GM12878 (cell line): ENCODE results near the gene TSHZ3. TPM values are rescaled to one million over a fixed set of nuclear protein-coding genes. Genes with fewer than 3 reads are reported as not detected.

ENCODE experiments used
- ATAC-seq: fragments of 200-7000 bp; cut with Tn5 transposase; 3 replicates; pipeline ENCODE4 v1.9.1; 2020; ENCODE audit warnings: mild to moderate bottlenecking, moderate library complexity
- BruUV-seq: library from RNA; stranded (reverse); fragments of 400-500 nt; replicated peaks from 2 replicates; lab custom pipeline; 2021; lab: Mats Ljungman, UMichigan
- CTCF ChIA-PET: fragments of 300-600 bp; sonication (Branson Sonifier 250); formaldehyde crosslinking; extraction: SDS; loops from one replicate; lab custom pipeline; 2021; ENCODE audit warnings: inconsistent platforms; lab: Yijun Ruan, JAX
- POLR2A ChIA-PET: fragments of 350-600 bp; formaldehyde crosslinking; extraction: SDS; loops from one replicate; lab custom pipeline; 2021; ENCODE audit warnings: inconsistent platforms; lab: Charles Lee
- RAD21 ChIA-PET: fragments of 300-600 bp; sonication (Branson Sonifier 250); formaldehyde crosslinking; loops from one replicate; lab custom pipeline; 2023; ENCODE audit warnings: antibody characterized with exemption; ENCODE audit not compliant: unreplicated experiment; lab: Charles Lee
- SMC1A ChIA-PET: fragments of 300-600 bp; sonication (Branson Sonifier 250); formaldehyde crosslinking; loops from one replicate; lab custom pipeline; 2023; ENCODE audit not compliant: unreplicated experiment, uncharacterized antibody; lab: Charles Lee
- DNase-seq: peaks from one replicate; pipeline ENCODE4 v3.0.0-alpha.2; 2011; ENCODE audit warnings: low read depth, low spot score
- FAIRE-seq: peaks from 3 replicates; lab custom pipeline; 2011; peaks lifted over from hg19 to GRCh38; lab: Jason Lieb, UNC
- H2AFZ ChIP-seq: 2 replicates; pipeline ENCODE4 v1.6.0; 2011; ENCODE audit warnings: low read depth, low read length, control low read depth; ENCODE audit not compliant: control insufficient read depth
- H3K27ac ChIP-seq: 2 replicates; pipeline ENCODE4 v1.5.1; 2011; ENCODE audit warnings: control low read depth; ENCODE audit not compliant: control insufficient read depth, insufficient read depth
- H3K27me3 ChIP-seq, 2 experiments: replicated peaks in 1 of 2; 2 replicates each; pipeline versions ENCODE4 v1.6.0 to v1.6.1; 2011; ENCODE audit warnings: low read length in 1 of 2; ENCODE audit not compliant: control insufficient read depth in 2 of 2, insufficient read depth in 2 of 2
- H3K36me3 ChIP-seq, 2 experiments: 2 replicates each; pipeline ENCODE4 v1.5.1; 2011; ENCODE audit warnings: low read length in 1 of 2; ENCODE audit not compliant: control insufficient read depth in 2 of 2, insufficient read depth in 2 of 2
- H3K4me1 ChIP-seq: 2 replicates; pipeline ENCODE4 v1.6.1; 2011; ENCODE audit warnings: mild to moderate bottlenecking, low read length, moderate library complexity, mixed read lengths; ENCODE audit not compliant: control insufficient read depth, insufficient read depth
- H3K4me2 ChIP-seq: 2 replicates; pipeline ENCODE4 v1.6.0; 2011; ENCODE audit warnings: control low read depth; ENCODE audit not compliant: control insufficient read depth, insufficient read depth
- H3K4me3 ChIP-seq: fragments of 200-600 bp; sonication (generic); 2 replicates; pipeline ENCODE4 v1.5.1; 2016
- H3K79me2 ChIP-seq: 2 replicates; pipeline ENCODE4 v1.6.0; 2011; ENCODE audit warnings: low read length; ENCODE audit not compliant: control insufficient read depth, insufficient read depth
- H3K9ac ChIP-seq: 2 replicates; pipeline ENCODE4 v1.8.0; 2011; ENCODE audit warnings: low read length, control low read depth, mixed read lengths; ENCODE audit not compliant: control insufficient read depth, insufficient read depth
- H3K9me3 ChIP-seq: replicated peaks from 3 replicates; pipeline ENCODE4 v1.5.1; 2011; ENCODE audit warnings: mild to moderate bottlenecking, low read length; ENCODE audit not compliant: control insufficient read depth, insufficient read depth
- H4K20me1 ChIP-seq: 2 replicates; pipeline ENCODE4 v1.6.0; 2011; ENCODE audit not compliant: control insufficient read depth, insufficient read depth
- ATF7 ChIP-seq: fragments of 450-650 bp; IDR thresholded peaks from 2 replicates; pipeline ENCODE4 v1.6.1; 2016; ENCODE audit warnings: low read depth, mild to moderate bottlenecking
- EZH2 ChIP-seq: IDR thresholded peaks from 2 replicates; pipeline ENCODE4 v1.6.1; 2012; ENCODE audit warnings: low read depth, mild to moderate bottlenecking, control low read depth, inconsistent platforms, low read length, borderline replicate concordance; ENCODE audit not compliant: control insufficient read depth
- MTA2 ChIP-seq: fragments of 450-650 bp; IDR thresholded peaks from 2 replicates; pipeline ENCODE4 v1.6.1; 2016; ENCODE audit warnings: low read depth, mild to moderate bottlenecking, moderate library complexity
- RAD21 ChIP-seq: IDR thresholded peaks from 2 replicates; pipeline ENCODE4 v1.6.1; 2011; ENCODE audit warnings: mild to moderate bottlenecking, low read depth, low read length, moderate library complexity; ENCODE audit not compliant: insufficient read depth
- RB1 ChIP-seq: fragments of 450-650 bp; formaldehyde crosslinking; IDR thresholded peaks from 2 replicates; pipeline ENCODE4 v1.6.1; 2017; ENCODE audit warnings: mild to moderate bottlenecking, borderline replicate concordance
- SUPT20H ChIP-seq: IDR thresholded peaks from 2 replicates; pipeline ENCODE4 v1.6.1; 2011; ENCODE audit warnings: low read depth, mild to moderate bottlenecking, low read length, moderate library complexity, borderline replicate concordance; ENCODE audit not compliant: control insufficient read depth
- SUZ12 ChIP-seq: fragments of 200-600 bp; sonication (generic); IDR thresholded peaks from one replicate; pipeline ENCODE4 v1.6.1; 2018; ENCODE audit warnings: antibody characterized with exemption, mild to moderate bottlenecking; ENCODE audit not compliant: unreplicated experiment
- TAF1 ChIP-seq: IDR thresholded peaks from 2 replicates; pipeline ENCODE4 v1.6.1; 2011; ENCODE audit warnings: mild to moderate bottlenecking, low read depth, low read length, borderline replicate concordance
- TBL1XR1 ChIP-seq: IDR thresholded peaks from 2 replicates; pipeline ENCODE4 v1.6.1; 2012; ENCODE audit warnings: low read depth, low read length, improper control_type of control experiment
- WGBS: methylation state at CpG from one replicate; pipeline ENCODE4 v1.1.6; 2016; ENCODE audit warnings: low lambda C conversion rate; ENCODE audit not compliant: insufficient replicate concordance, insufficient coverage; ENCODE audit errors: missing lambda C conversion rate; 5-methylcytosine and 5-hydroxymethylcytosine counted together
- in situ Hi-C: fragments of 300-500 bp; cut with MboI; formaldehyde crosslinking; loops from 9 replicates; pipeline ENCODE4 v1.14.3; 2018; ENCODE audit warnings: mixed read lengths
- intact Hi-C: fragments of 100-400 bp; cut with micrococcal nuclease; formaldehyde crosslinking; loops from one replicate; pipeline ENCODE4 v1.14.2; 2022; ENCODE audit not compliant: unreplicated experiment
- polyA plus RNA-seq, 11 experiments: library from polyadenylated mRNA; depleted of rRNA in 4 of 11; unstranded in 6 of 11; stranded (reverse) in 5 of 11; fragments of >200 nt; fragmentation: Nextera tagmentation in 4 of 11; fragmentation: Illumina TruSeq in 1 of 11; extraction: Ambion mirVana in 4 of 11; extraction: Trizol in 1 of 11; gene quantifications; 1 replicate in 1 of 11; 2 replicates in 10 of 11; pipeline versions ENCODE4 v1.2.1 to v1.2.3, GENCODE V29; 2011 to 2016; ENCODE audit warnings: inconsistent platforms in 2 of 11, missing spikeins in 2 of 11, low read depth in 1 of 11
- total RNA-seq, 4 experiments: library from RNA; depleted of rRNA in 3 of 4; stranded (reverse); fragments of >200 nt in 3 of 4; fragmentation: Illumina TruSeq in 1 of 4; extraction: Trizol in 1 of 4; gene quantifications; 2 replicates each; pipeline versions ENCODE4 v1.2.1 to v1.2.3, GENCODE V29; 2013 to 2021
- TF ChIP-seq, protein P1 (sequence below): fragments of 150-350 bp; IDR thresholded peaks from 2 replicates; pipeline ENCODE4 v1.6.1; 2014; ENCODE audit warnings: mild to moderate bottlenecking, low read depth, low read length
- TF ChIP-seq, protein P2 (sequence below): fragments of 450-650 bp; IDR thresholded peaks from 2 replicates; pipeline ENCODE4 v1.6.1; 2017; ENCODE audit warnings: mild to moderate bottlenecking, low read depth, inconsistent platforms; ENCODE audit not compliant: poor library complexity, severe bottlenecking
- TF ChIP-seq, protein P3 (sequence below): IDR thresholded peaks from 2 replicates; pipeline ENCODE4 v1.6.1; 2012; ENCODE audit warnings: low read length, inconsistent platforms
- TF ChIP-seq, protein P4 (sequence below), 3 experiments: IDR thresholded peaks in 2 of 3; conservative IDR thresholded peaks in 1 of 3; 2 replicates each; pipeline ENCODE4 v1.5.1; 2011; ENCODE audit warnings: low read depth in 3 of 3, low read length in 3 of 3, mild to moderate bottlenecking in 3 of 3, control low read depth in 2 of 3, moderate library complexity in 2 of 3, inconsistent platforms in 1 of 3, mixed read lengths in 1 of 3; ENCODE audit not compliant: control insufficient read depth in 2 of 3, insufficient read depth in 1 of 3; ENCODE audit errors: extremely low read depth in 1 of 3

TSHZ3 gene
- total and polyA plus RNA-seq, 10 of the 15 experiments (the other 5 are each of a cell fraction or from before 2014, with no cell fraction given), result 0.23 TPM; not detected in 9

DNA sequence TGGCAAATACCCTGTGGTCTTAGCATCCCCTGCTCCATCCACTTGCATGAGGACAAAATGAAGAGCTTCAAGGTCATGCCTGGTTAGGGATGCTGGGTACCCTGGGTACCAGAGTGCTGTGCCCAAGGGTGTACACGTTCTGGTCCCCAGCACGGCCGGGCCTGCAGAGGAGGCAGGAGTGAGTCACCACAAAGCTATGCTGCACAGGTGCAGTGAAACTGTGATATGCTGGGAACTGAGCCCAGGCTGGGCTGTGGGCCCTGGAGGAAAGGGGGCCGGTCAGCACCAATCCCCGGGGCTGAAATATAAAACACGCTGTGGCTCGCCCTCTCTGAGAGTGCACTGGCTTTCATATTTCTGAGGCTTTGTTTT lies 95.1 kb downstream of the TSHZ3 start:
- DNase-seq, result no peak
- TF ChIP-seq TAF1, result no peak
- TF ChIP-seq, protein P1, sequence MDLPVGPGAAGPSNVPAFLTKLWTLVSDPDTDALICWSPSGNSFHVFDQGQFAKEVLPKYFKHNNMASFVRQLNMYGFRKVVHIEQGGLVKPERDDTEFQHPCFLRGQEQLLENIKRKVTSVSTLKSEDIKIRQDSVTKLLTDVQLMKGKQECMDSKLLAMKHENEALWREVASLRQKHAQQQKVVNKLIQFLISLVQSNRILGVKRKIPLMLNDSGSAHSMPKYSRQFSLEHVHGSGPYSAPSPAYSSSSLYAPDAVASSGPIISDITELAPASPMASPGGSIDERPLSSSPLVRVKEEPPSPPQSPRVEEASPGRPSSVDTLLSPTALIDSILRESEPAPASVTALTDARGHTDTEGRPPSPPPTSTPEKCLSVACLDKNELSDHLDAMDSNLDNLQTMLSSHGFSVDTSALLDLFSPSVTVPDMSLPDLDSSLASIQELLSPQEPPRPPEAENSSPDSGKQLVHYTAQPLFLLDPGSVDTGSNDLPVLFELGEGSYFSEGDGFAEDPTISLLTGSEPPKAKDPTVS, result no peak
- no peak for TF ChIP-seq TBL1XR1
- TF ChIP-seq, protein P2, sequence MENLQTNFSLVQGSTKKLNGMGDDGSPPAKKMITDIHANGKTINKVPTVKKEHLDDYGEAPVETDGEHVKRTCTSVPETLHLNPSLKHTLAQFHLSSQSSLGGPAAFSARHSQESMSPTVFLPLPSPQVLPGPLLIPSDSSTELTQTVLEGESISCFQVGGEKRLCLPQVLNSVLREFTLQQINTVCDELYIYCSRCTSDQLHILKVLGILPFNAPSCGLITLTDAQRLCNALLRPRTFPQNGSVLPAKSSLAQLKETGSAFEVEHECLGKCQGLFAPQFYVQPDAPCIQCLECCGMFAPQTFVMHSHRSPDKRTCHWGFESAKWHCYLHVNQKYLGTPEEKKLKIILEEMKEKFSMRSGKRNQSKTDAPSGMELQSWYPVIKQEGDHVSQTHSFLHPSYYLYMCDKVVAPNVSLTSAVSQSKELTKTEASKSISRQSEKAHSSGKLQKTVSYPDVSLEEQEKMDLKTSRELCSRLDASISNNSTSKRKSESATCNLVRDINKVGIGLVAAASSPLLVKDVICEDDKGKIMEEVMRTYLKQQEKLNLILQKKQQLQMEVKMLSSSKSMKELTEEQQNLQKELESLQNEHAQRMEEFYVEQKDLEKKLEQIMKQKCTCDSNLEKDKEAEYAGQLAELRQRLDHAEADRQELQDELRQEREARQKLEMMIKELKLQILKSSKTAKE, result no peak
- TF ChIP-seq SUPT20H, result no peak
- TF ChIP-seq RB1, result no peak
- no peak for TF ChIP-seq SUZ12
- TF ChIP-seq, protein P3, sequence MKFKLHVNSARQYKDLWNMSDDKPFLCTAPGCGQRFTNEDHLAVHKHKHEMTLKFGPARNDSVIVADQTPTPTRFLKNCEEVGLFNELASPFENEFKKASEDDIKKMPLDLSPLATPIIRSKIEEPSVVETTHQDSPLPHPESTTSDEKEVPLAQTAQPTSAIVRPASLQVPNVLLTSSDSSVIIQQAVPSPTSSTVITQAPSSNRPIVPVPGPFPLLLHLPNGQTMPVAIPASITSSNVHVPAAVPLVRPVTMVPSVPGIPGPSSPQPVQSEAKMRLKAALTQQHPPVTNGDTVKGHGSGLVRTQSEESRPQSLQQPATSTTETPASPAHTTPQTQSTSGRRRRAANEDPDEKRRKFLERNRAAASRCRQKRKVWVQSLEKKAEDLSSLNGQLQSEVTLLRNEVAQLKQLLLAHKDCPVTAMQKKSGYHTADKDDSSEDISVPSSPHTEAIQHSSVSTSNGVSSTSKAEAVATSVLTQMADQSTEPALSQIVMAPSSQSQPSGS, result no peak
- TF ChIP-seq ATF7, result no peak
- TF ChIP-seq EZH2, result no peak
- TF ChIP-seq RAD21, result no peak
- TF ChIP-seq MTA2, result no peak
- TF ChIP-seq, protein P4, sequence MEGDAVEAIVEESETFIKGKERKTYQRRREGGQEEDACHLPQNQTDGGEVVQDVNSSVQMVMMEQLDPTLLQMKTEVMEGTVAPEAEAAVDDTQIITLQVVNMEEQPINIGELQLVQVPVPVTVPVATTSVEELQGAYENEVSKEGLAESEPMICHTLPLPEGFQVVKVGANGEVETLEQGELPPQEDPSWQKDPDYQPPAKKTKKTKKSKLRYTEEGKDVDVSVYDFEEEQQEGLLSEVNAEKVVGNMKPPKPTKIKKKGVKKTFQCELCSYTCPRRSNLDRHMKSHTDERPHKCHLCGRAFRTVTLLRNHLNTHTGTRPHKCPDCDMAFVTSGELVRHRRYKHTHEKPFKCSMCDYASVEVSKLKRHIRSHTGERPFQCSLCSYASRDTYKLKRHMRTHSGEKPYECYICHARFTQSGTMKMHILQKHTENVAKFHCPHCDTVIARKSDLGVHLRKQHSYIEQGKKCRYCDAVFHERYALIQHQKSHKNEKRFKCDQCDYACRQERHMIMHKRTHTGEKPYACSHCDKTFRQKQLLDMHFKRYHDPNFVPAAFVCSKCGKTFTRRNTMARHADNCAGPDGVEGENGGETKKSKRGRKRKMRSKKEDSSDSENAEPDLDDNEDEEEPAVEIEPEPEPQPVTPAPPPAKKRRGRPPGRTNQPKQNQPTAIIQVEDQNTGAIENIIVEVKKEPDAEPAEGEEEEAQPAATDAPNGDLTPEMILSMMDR (IDR thresholded peaks at IDR 0.05 in 2 of 3, conservative IDR thresholded peaks at IDR 0.05 in 1 of 3; ENCODE audit: control insufficient read depth in 2 of 3, extremely low read depth in 1 of 3, insufficient read depth in 1 of 3, low read depth in 3 of 3, low read length in 3 of 3), result no peak
- TF ChIP-seq, all 136 proteins: peak for 0
- Histone ChIP-seq H3K9me3 (no peaks in the 10 kb centered on the region; the same call in 2 of the 3 replicates), H3K4me3 (no peak overlapping the region), H3K9ac (no peak overlapping the region), H3K4me1 (no peaks in the 10 kb centered on the region), H3K79me2 (no peaks in the 10 kb centered on the region), H3K4me2 (no peak overlapping the region), H3K36me3 (no peaks in the 10 kb centered on the region), H3K27ac (no peak overlapping the region), H3K27me3 (no peaks in the 10 kb centered on the region), H2AFZ (no peak overlapping the region), H4K20me1 (no peaks in the 10 kb centered on the region)
- no peak for FAIRE-seq
- POLR2A ChIA-PET, result no interaction called here
- BruUV-seq, result no TSS peak
- in situ Hi-C loops (no loop called here), intact Hi-C loops (no loop called here)
- ATAC-seq, result no peak
- RAD21 ChIA-PET, result no interaction called here
- SMC1A ChIA-PET, result no interaction called here
- 18% methylated on average over 7 of the region's 7 CpGs for WGBS
- CTCF ChIA-PET, result no interaction called here
